Endometrial microvascular endothelial cells (primary cell): ENCODE data around the gene CFLAR. TPM values are rescaled to one million over a fixed set of nuclear protein-coding genes. Genes with fewer than 3 reads are reported as not detected.
"Not testable (repeated sequence)": the region's sequence is repeated elsewhere in the genome, so short reads cannot be mapped to it uniquely, and the experiment has no call there.

Source experiments
- in situ Hi-C: cut with HindIII; loops from 2 replicates; pipeline ENCODE4 v1.10.0; 2017; ENCODE audit warnings: low sequenced_read_pairs, low pct_unique_long_range_greater_than_20kb; ENCODE audit errors: inconsistent ontology term
- total RNA-seq: library from RNA; depleted of rRNA; stranded (reverse); fragments of >200 nt; gene quantifications from one replicate; pipeline ENCODE4 v1.2.3, GENCODE V29; 2015; ENCODE audit errors: inconsistent ontology term

Gene CFLAR
- total RNA-seq, 1 donor from 2014 or later, result 130 TPM

DNA sequence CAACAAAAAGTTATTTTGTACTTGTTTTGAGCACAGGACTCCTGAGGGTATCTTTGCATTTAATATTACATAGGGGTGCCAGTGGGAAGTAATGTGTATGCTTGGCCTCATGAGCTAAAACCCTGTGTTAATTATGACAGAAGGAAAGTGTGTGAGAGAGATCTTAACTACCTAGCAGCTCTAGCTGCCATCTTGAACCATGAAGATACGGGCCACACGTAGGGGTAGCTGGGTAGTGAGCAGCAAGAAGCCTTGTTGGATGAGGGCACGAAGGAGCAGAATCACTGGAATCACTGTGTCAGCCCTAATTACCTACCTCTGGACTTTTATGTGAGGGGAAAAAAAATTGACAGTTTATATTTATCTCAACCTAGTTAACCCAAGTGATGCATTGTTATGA, 51.6 kb downstream of the CFLAR start:
- in situ Hi-C loops, result no loop called here

DNA sequence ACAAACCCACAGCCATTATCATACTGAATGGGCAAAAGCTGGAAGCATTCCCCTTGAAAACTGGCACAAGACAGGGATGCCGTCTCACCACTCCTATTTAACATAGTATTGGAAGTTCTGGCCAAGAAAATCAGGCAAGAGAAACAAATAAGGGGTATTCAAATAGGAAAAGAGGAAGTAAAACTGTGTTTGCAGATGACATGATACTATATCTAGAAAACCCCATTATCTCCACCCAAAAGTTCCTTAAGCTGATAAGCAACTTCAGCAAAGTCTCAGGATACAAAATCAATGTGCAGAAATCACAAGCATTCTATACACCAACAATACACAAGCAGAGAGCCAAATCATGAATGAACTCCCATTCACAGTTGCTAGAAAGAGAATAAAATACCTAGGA, 52.5 kb downstream of the CFLAR start:
- in situ Hi-C loops, result not testable (repeated sequence)

DNA sequence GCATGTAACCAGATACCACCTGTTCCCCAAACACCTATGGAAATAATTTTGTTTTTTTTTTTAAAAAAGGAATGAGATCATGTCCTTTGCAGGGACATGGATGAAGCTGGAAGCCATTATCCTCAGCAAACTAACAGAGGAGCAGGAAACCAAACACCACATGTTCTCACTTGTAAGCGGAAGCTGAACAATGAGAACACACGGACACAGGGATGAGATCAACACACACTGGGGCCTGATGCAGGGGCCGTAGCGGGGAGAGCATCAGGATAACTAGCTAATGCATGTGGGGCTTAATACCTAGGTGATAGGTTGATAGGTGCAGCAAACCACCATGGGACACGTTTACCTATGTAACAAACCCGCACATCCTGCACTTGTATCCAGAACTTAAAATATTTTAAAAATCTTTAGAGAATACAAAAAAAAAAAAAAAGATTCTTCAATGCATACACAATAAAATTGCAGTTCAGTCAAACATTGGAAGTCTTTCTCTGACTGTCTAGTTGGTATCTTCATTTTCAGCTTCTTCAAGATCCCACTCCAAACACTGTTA, 55.4 kb downstream of the CFLAR start:
- in situ Hi-C loops, result no loop called here

GRCh38 chr2:201172279-201172678, 56.3 kb downstream of the CFLAR start:
- in situ Hi-C loops, result no loop called here

DNA sequence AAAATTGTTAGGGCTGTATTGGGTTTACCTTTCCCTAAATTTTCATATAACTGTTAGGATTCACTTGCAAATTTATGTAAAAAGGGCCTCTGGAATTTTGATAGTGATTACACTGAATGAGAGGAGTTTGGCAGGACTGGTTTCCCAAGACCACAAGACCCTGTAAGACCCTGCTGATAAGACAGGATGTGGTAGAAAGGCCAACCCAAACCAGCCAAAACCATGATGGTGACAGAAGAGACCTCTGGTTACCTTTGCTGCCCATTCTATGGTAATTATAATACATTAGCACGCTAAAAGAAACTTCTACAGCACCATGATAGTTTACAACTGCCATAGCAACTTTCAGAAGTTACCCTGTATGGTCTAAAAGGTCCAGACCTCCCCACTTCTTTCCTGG, 58.7 kb downstream of the CFLAR start:
- in situ Hi-C loops, result no loop called here

GRCh38 chr2:201176081-201176481, 60.1 kb downstream of the CFLAR start:
- in situ Hi-C loops, result no loop called here

GRCh38 chr2:201180010-201180409, 64.0 kb downstream of the CFLAR start:
- in situ Hi-C loops, result no loop called here

DNA sequence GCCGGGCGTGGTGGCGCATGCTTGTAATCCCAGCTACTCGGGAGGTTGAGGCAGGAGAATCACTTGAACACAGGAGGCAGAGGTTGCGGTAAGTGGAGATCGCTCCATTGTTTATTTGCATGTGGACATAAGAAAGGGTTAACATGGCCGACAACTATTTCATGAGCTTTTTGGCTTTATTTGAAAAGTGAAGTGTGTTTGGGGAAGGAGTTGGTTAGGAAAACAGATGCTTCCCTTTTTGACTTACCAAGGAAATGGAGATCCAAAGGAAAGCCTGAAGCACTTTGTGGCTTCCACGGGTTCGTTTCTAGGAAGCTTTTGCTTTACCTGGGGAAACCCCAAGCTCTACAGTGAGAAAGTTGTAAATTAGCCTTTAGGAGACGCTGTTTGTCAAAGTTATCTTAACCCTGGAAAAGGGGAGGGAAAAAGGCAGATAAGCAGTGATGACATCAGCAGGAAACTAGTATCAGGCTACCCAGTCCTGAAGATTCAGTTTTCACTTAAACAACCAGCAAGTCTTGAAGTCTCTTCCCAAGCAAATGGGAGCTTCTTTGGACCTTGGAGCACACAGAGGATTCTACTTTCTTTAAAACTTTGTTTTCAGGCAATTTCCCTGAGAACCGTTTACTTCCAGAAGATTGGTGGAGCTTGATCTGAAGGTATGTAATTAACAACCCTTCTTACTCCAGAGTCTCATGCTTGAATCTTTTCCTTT, 66.8 kb downstream of the CFLAR start, which contains the start of gene CASP10:
TSS of gene CASP10 (plus strand) at position 492 of the 715 bp plus-strand sequence. CDS start 2,637 bp downstream, outside the sequence.
- in situ Hi-C loops, result no loop called here

- in situ Hi-C loops, result no loop called here
Observed at GRCh38 chr2:201183365-201183727, 67.4 kb downstream of the CFLAR start.

DNA sequence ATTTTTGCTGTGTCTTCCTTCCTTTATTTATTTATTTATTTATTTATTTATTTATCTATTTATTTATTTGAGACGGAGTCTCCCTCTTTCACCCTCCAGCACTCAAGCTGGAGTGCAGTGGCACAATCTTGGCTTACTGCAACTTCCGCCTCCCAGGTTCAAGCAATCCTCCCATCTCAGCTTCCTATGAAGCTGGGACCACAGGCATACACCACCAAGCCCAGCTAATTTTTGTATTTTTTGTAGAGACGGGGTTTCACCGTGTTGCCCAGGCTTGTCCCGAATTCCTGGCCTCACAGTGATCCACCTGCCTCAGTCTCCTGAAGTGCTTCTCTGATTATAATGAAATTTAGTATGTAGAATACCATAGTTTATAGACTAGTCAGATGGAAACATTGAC, 67.9 kb downstream of the CFLAR start:
- in situ Hi-C loops, result not testable (repeated sequence)

DNA sequence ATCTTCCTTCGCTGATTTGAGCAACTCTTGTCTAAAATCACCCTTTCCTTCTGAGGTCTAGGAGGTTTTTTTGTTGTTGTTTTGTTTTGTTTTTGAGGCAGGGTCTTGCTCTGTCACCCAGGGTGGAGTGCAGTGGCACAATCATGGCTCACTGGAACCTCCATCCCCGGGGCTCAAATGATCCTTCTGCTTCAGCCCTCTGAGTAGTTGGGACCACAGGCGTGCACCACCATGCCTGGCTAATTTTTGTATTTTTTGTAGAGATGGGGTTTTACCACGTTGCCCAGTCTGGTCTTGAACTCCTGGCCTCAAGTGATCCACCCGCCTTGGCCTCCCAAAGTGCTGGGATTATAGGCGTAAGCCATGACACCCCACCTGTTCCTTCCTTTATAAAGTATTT, 68.3 kb downstream of the CFLAR start:
- in situ Hi-C loops, result not testable (repeated sequence)

DNA sequence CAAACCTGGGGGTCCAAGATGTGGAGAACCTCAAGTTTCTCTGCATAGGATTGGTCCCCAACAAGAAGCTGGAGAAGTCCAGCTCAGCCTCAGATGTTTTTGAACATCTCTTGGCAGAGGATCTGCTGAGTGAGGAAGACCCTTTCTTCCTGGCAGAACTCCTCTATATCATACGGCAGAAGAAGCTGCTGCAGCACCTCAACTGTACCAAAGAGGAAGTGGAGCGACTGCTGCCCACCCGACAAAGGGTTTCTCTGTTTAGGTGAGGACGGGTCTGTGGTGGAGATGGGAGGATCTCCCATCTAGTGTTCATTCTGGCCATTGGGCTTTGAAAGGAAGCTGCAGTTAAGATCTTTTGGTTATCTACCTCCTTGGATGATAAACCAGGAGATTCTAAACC, 69.9 kb downstream of the CFLAR start:
- in situ Hi-C loops, result no loop called here

DNA sequence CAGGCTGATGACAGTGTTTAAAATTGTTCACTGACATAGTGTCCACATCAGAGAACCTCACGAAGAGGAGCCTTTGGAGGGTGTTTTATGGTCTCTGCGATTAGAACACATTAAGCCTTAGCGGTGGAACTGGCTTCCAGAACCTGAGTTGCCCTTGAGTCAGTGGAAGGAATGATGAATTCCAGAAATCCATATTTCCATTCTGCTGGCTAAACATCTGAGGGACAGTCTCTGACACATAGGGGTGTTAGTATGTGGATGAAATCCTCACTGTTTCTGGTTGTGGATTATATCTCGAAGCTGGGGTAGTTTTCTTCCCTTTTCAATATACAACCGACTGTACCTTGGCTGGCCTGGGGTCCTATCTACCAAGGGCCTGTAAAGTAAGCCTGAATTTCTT, 71.0 kb downstream of the CFLAR start:
- in situ Hi-C loops, result no loop called here

GRCh38 chr2:201188449-201188848, 72.5 kb downstream of the CFLAR start:
- in situ Hi-C loops, result no loop called here

- in situ Hi-C loops, result no loop called here
Observed at GRCh38 chr2:201191132-201191875, 75.3 kb downstream of the CFLAR start.

GRCh38 chr2:201194097-201194496, 78.1 kb downstream of the CFLAR start:
- in situ Hi-C loops, result no loop called here

DNA sequence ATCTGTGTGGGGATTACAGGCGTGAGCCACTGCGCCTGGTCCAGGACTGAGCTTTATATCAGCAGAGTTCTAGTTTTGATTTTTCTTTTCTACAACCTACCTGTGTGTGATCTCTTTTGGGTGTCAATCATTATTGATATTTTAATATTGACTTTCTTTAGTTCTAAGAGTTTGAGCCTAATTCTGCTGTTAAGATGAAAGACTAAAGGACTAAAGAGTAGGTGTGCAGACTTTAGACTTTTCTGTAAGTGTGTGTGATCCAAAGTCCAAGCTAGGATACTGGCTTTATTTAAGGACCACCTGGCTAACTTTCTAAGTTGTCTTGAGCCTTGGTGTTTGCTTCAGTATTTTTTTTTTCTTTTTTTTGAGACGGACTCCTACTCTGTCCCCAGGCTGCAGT, 79.4 kb downstream of the CFLAR start:
- in situ Hi-C loops, result no loop called here

GRCh38 chr2:201196003-201196402, 80.0 kb downstream of the CFLAR start:
- in situ Hi-C loops, result no loop called here

DNA sequence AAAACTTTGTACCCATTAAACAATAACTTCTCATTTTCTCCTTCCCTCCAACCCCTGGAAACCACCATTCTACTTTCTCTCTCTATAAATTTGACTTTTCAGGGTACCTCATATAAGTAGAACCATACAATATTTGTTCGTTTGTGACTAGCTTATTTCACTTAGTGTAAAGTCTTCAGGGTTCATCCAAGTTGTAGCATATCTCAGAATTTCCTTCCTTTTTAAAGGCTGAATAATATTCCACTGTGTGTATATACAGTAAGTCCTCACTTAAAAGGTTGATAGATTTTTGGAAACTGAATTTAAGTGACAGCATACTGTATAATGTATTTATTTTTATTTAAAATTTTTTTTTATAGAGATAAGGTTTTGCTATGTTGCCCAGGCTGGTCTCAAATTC, 80.8 kb downstream of the CFLAR start:
- in situ Hi-C loops, result no loop called here

GRCh38 chr2:201197781-201198180, 81.8 kb downstream of the CFLAR start:
- in situ Hi-C loops, result no loop called here
